CD4-positive, alpha-beta T cell treated with Interleukin-21 for 1 hour (primary cell): Measurements from ENCODE around the gene BICD1.
A peak's percentile ranks its signal among the peaks of the same experiment; 100 is the strongest.

Experiments
- DNase-seq: peaks from one replicate; pipeline ENCODE4 v3.0.0-alpha.2; 2020

BICD1 gene

GRCh38 chr12:32360956-32361355, 254.3 kb downstream of the BICD1 start:
- DNase-seq: no peak

GRCh38 chr12:32362892-32363291, 256.2 kb downstream of the BICD1 start:
- no peak for DNase-seq

DNA sequence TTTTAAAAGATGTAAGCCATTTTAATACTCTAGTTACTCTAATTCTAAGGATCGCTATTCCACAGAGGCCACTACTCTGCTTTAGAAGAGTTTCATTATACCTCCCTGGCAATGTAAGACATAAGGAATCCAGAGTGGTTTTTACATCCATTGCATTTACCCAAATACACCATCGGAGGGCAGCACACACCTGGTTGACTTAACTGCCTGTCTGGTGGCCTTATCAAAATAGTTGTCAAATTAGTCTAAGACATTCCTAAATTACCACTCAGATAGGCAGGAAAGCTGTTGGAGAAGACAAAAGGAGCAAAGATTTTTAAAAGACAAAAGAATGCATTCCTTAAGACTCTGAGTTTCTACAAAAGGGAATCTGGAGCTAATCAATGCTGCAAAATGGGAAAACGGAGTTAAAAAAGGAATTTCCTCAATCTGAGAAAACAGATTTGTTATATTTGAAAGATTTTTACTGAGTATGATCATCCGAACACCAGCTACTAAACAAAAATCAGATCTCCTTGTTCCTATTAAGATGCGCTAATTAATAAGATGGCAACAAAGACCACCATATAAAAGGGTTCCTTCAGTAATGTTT, 258.9 kb downstream of the BICD1 start:
- peak; percentile 54 for DNase-seq

DNA sequence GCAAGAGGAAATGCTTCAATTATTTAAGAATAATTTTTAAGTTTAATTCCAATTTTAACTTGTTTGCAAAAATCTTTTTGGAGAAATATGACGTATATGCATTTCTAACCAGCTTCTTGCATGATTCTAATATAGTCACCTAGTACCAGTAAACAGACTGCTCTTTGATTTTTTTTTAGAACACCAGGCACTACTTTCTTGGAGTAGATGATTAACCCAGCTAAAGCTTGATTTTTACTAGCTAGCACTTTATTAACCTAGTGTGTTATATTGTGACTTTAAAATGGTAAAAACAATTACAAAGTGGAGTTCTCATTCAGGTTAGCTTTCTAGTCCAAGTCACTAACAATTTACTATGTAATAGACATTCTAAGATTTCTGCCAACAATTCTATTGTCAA, 260.1 kb downstream of the BICD1 start:
- no peak for DNase-seq

- no peak for DNase-seq
These were observed 260.7 kb downstream of the BICD1 start for GRCh38 chr12:32367381-32367780.

- no peak for DNase-seq
These were observed 262.6 kb downstream of the BICD1 start for GRCh38 chr12:32369202-32369601.

GRCh38 chr12:32377344-32378055, 270.9 kb downstream of the BICD1 start:
- DNase-seq: no peak

DNA sequence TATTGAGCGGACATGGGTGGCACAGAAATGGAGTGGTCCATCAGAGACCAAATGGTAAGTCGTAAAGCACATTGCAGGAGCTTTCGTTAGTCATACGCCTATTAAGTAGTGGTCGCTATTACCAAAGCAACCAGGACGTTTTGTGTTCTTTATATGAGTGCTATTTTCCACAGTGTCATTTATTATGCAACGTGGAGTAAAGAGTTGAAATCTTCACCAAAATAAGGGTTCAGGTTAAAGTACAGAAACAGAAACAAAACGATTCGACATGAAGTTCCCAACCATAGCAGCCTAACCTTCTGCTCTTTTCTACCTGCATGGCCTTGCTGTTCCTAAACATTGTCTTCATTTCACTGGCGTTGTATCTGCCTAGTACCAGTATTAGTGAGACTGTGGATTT, 272.6 kb downstream of the BICD1 start:
- DNase-seq: no peak

DNA sequence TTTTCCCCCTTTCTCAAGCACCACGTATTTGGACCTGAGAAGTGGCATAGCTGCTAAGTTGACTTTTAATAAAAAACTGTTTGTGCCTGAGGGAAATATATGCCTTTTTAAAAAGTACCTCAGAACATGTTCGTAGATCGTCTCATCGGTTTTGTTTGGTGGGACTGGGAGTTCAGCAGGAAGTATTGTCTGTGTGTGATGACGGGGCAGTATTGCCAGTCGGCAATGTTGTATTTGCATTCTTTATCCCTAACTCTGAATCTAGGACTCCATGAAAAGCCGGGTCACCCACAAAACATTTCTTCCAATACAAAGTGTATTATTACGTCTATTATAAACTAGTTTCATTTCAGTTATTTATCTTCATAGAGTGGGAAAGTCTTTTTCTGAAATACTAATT, 273.0 kb downstream of the BICD1 start:
- DNase-seq: no peak

DNA sequence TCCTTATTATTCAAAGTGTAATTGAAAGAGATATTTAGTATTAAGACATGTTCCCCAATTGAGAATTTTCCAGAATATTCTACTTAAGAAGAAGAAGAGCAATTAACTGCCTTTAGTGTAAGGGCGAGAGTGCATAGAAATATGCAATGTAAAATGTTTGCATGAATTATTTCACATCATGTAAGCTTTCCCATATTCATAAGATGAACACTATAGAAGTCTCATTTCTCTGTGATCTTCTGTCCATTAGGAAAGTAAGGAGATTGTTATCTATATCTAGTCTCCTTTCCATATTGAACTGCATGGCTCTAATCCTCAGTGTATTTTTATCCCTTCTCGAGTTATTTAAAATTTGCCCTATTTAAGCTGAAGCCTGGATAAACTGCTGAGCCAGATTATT, 275.6 kb downstream of the BICD1 start:
- DNase-seq: no peak

DNA sequence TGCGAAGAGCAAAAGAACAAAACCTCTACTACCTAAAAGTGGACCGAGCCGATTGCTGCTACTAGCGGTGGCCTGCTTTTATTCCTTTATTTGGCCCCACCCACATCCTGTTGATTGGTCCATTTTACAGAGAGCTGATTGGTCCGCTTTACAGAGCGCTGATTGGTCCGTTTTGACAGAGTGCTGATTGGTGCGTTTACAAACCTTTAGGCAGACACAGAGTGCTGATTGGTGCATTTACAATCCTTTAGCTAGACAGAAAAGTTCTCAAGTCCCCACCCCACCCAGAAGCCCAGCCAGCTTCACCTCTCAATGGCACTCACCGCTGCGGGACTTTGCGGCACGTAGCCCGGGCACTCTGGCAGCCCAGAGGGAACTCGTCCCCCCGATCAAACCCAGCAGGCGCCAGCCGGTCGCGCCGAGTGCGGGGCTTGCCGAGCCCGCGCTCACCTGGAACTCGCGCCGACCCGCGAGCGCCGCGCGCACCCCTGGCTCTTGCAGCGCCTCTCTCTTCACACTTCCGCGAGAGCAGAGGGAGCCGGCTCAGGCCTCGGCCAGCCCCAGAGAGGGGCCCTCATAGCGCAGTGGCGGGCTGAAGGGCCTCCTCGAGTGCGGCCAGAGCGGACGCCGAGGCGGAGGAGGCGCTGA, 284.0 kb downstream of the BICD1 start:
- peak; percentile 21 for DNase-seq

GRCh38 chr12:32395026-32395425, 288.4 kb downstream of the BICD1 start:
- DNase-seq: no peak

DNA sequence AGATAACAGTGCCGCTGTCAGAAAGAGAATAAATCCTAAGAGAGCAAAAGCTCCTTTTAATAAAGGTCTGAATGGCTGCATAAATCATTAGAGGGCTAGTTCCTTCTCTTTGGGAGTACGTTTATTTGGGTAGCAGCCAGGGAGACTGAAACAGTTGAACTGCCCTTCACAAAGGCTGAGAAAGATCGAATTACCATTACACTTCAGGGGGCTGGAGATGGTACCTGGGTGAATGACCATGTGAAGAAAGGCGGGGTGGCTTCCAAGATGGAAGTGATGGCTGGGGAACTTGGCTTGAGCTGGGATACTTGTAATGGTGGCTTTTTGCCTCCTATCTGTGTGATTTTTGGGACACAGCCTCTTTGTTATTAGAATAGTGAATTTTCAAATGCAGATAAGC, 291.0 kb downstream of the BICD1 start:
- DNase-seq: no peak

- DNase-seq: no peak
These were observed 291.5 kb downstream of the BICD1 start for GRCh38 chr12:32398181-32398580.

- DNase-seq: no peak
These were observed 292.2 kb downstream of the BICD1 start for GRCh38 chr12:32398816-32399369.

GRCh38 chr12:32399370-32400113, 292.9 kb downstream of the BICD1 start, which contains the start of gene FGD4:
Gene FGD4 (plus strand): TSS chr12:32399558.
- peak; percentile 29 for DNase-seq

- no peak for DNase-seq
These were observed 293.5 kb downstream of the BICD1 start for GRCh38 chr12:32400114-32400672.

- no peak for DNase-seq
These were observed 294.2 kb downstream of the BICD1 start for GRCh38 chr12:32400866-32401265.

- DNase-seq: no peak
These were observed 295.5 kb downstream of the BICD1 start for GRCh38 chr12:32402170-32402569.

- no peak for DNase-seq
These were observed 296.3 kb downstream of the BICD1 start for GRCh38 chr12:32402946-32403345.

GRCh38 chr12:32407795-32408194, 301.1 kb downstream of the BICD1 start:
- DNase-seq: no peak

GRCh38 chr12:32413412-32413811, 306.8 kb downstream of the BICD1 start:
- DNase-seq: no peak

- no peak for DNase-seq
These were observed 311.6 kb downstream of the BICD1 start for GRCh38 chr12:32418221-32418620.
